GM19463 (cell line): ENCODE data around the gene ETV1.

ENCODE experiments used
- ATAC-seq: cut with Tn5 transposase; IDR thresholded peaks from one replicate; pipeline ENCODE4 v1.9.1; 2021; ENCODE audit warnings: mild to moderate bottlenecking, moderate library complexity; ENCODE audit not compliant: unreplicated experiment

The ETV1 gene

DNA sequence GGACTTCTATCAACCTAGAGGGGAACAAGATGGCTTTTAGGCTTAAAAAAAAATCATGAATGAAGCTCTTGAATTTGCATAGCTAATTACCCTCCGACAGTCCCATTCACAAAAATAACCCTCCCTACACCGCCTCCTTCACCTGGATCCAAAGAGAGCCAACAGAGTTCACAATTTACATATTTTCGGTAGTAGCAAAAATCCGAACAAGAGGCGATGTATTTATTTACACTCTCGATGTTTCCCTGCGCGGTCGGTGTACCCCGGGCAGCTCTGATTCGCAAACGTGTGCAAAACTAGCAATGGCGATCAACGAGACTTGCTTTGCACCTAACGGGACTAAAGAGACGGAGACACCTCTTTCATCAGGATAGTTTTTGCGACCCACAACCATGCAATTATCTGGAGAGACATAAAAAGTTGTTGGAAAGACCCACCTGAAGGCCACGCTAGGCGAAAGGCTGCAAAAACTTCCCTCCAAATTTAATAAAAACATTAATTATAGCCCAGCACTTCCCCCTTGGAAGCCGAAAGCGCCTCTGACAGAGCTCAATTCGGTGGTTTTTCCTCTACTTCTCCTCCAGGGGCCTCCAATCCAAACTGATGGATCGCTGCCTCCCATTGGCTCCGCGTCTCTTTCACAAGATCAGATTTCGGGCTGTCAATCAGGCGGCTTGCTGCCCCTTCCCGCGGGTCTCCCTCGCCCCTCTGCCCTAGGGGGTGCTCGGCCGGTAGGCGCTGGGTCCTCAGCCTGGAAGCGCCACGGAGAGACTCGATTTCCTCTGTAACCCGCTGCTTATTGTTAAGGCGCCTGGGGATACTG, at the start of gene ETV1:
TSS of gene ETV1 (minus strand) at position 541 of the 823 bp plus-strand sequence. CDS start 614 bp downstream, outside the sequence.
- ATAC-seq, result no peak

DNA sequence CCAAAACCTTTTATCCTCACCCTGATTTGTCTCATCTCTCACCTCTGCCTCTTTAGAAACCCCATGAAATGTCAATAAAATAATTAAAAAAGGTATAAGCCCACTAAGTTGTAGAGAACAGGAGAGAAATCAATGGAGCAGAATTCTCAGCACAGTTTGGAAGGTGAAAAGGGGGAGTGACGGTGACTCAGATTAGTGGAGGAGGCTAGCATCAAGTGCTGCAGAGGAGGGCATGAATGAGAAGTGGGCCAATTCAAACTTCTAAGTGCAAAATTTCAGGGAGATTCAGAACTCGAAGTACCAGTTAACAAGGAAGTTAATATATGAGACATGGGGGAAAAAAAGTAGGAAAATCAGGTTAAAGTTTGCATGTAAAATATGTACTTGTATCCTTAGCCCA, 34.9 kb upstream of the ETV1 start:
- no peak for ATAC-seq

DNA sequence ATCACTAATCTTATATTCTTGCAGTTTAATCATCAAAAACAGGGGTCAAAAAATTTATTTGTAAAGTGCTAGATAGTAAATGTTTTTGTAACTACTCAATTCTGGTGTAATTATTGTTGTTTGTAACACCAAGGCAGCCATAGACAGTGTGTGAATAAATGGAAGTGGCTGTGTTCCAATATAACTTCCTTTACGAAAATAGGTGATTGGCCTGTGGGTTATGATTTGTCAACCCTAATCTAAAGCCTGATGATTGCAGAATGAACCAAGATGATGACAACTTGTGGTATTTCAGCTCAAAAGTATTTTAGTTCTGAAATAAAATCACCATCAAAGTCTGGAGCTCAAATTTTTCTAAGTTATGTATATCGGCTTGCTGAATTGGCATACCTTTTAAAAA, 34.4 kb upstream of the ETV1 start:
- ATAC-seq, result no peak

- ATAC-seq, result no peak
These were observed 33.9 kb upstream of the ETV1 start for GRCh38 chr7:14023342-14023741.

- ATAC-seq, result no peak
These were observed 31.6 kb upstream of the ETV1 start for GRCh38 chr7:14021069-14021468.

- ATAC-seq, result no peak
These were observed 31.0 kb upstream of the ETV1 start for GRCh38 chr7:14020339-14020900.

DNA sequence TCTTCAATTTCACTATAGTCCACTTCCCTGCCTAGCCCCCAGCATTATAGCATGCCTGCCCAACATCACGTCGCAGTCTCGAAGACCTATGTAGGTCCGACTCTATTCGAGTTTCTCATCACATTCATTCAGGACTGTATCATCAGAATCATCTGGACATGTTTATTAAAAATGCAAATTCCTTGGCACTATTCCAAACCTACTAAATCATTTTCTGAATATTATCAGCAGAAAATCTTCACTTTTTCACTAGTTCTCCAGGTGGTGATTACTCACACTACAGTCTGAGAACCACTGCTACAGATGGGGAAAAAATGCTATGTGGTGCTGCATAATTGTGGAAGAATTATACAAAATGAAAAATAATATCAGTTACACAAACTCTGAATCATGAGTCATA, 29.3 kb upstream of the ETV1 start:
- ATAC-seq, result no peak

DNA sequence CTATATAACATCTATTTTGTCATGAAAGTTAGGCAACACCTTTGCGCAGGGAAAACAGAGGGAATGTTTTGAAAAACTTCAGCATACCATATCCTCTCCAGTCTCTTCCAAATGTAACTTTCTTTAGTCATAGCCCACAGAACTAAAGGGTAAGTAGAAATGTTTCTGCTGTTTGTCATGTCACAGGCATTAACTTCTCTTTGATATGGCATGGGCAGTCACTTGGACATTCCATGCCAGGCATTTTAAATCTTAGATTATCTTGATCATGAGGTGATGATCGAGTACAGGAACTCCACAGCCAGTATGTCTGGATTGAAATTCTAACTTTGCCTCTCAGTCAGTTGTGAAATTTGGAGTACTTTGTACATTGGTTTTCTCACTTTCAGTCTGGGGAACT, 27.5 kb upstream of the ETV1 start:
- no peak for ATAC-seq

DNA sequence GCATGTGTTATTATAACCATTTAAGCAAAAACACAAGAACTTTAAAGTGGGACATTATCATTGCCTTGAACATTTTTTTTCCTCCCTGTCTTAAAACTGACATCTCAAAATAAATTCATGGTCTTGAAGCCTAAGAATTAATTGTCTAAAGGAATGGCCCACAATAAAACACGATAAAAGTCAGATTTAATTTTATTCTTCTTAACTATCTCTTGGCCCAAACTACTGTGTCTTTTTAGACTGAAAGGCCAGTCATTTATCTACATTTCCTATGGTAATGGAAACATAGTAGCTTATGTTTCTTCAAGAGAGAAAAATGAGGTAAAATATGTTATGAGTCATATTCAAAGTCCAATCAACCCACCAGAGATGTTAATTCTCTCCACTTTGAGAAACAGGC, 24.4 kb upstream of the ETV1 start:
- no peak for ATAC-seq

DNA sequence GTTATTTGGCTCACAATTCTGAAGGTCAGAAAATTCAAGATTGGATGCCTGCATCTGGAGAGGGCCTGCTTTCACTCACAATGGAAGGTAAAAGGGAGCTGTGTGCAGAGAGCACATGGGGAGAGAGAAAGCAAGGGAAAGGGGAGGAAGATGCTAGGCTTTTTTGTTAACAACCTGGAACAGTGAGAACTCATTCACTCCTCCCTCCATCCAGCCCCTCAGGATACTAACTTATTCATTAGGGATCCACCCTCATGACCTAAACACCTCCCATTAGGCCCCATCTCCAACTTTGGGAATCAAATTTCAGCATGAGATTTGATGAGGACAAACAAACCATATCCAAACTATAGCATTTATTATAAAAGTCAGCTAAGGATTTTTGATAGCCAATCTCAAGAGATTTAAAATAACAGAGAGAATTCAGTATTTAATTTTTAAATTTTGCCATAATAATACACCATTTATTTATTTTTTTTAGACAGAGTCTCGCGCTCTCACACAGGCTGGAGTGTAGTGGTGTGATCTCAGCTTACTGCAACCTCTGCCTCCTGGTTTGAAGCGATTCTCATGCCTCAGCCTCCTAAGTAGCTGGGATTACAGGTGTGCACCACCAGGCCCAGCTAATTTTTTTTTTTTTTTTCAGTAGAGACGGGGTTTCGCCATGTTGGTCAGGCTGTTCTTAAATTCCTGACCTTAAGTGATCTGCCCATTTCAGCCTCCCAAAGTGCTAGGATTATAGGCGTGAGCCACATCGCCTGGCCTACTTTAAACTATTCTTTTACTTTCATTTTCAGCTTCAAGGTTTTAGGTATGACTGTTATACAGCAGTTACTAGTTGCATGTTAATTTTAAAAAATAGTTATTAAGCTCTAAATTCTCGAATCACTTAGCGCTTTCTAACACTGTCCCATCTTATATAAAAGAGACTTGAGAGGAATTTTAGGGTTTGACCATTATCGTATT, 20.3 kb upstream of the ETV1 start:
- no peak for ATAC-seq

- no peak for ATAC-seq
These were observed 11.7 kb upstream of the ETV1 start for GRCh38 chr7:14001139-14001538.

DNA sequence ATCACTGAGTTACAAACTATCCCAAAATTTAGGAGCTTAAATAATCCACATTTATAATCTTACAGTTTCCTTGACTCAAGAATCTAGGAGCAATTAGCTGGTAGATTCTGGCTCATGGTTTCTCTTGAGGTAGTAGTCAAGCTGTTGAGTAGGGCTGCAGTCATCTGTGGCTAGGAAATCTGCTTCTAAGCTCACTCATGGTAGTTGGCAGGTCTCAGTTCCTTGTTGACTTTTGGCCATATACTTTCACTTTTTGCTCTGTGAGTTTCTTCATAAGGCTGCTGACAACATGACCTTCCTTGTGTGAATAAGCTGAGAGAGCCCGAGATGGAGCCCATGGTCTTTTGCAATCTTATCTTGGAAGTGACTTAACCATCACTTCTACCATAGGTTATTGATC, 10.8 kb upstream of the ETV1 start:
- no peak for ATAC-seq

DNA sequence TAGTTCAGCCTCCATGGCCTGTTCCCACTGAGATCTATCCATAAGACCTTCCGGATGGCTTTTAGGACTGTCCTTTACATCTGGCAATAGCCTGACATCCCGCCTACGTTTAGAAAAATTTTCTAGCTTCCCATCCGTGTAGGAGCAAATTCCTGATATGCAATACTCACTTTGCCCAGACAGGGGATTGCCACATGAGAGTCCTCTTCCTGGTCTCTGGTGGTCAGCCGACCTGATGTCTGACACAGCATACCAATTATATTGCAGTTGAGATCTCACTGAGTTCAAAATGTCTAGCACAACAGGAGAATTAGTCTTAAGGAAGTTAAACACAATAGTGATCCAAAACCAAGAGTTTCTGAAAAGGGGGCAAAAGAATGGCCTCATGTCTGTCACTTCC, 9.4 kb upstream of the ETV1 start:
- no peak for ATAC-seq

GRCh38 chr7:13992596-13992964, 3.1 kb upstream of the ETV1 start:
- no peak for ATAC-seq

DNA sequence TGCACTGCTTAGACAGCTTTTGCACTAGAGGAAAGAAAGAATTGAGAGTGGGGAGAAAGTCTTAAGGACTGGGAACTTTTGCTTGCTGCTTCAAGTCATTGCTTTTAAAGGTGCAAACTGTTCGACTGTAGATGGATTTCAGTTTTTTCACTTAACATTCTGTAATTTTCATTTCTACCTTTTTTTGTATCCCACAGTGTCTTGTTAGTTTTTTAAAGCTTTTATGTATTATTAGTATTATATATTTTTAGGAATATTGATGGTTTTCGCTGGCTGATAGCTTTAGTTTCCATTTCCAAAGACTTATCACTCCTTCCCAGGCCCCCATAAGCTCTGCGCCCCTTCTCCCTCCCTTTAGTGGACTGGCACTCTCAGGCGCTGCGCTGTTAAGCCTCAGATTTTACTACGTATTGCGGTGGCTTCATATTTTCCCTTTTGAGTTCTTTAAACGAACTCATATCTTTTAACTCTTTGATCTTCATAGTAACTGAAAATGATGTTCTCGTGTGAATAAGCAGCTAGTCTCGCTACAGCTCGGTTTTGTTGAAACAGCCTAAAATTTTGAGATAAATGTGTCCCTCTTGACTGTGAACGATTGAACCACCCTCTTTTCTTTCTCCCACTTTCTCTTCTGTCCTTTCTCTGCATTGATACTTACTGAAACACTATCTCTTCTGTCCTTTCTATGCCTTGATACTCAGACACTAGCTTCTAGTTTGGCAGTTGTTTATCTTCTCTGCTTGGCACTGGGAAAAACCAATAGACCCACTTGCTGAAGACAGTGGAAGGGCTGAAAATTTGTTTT, 2.5 kb upstream of the ETV1 start:
- no peak for ATAC-seq

- peak; percentile 78 for ATAC-seq
These were observed 1.7 kb upstream of the ETV1 start for GRCh38 chr7:13990984-13991790.

DNA sequence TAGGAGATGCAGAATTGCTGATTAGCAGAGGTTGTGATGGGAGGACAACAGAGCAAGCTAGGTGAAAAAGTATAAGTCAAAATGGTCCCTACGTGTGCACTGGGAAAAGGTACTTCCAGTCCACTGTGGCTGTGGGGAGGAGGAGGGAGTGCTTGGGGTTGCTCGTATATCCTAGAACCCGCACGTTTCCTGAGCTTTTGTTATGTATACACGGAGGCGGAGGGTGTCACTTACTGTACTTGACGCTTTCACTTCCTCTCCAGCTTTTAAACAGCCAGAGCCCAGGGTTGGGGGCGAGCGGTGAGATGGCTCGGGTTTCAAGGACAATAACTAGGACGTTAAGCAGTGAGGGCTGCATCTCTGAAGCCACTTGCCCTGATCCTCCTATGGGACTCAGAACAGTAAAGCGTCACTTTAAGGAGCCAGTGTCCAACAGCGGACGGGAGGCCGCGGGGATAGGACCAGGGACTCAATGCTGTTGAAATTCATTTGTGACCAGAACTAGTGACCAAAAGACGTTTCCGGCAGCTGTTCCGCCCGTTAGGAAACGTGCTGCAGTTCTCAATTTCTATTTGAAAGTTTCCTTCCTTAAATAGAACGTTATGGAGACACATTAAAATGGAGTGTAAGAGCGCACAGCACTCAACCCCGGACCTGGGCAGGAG, 985 bp upstream of the ETV1 start:
- peak; percentile 55 for ATAC-seq

GRCh38 chr7:13989949-13990305, 461 bp upstream of the ETV1 start:
- no peak for ATAC-seq

GRCh38 chr7:13988731-13989125, 738 bp downstream of the ETV1 start:
- ATAC-seq, result no peak

GRCh38 chr7:13988065-13988464, 1.4 kb downstream of the ETV1 start:
- no peak for ATAC-seq
